Lower leg skin (tissue), 4 donors: Measurements from ENCODE around the gene GRIK4. TPM values are rescaled to one million over a fixed set of nuclear protein-coding genes. Genes with fewer than 3 reads are reported as not detected.

Source experiments
- DNase-seq, 2 donors: peaks; one replicate each; pipeline ENCODE4 v3.0.0-alpha.2; 2019; ENCODE audit warnings: low spot score in 2 of 2
- H3K4me3 ChIP-seq: fragments of 200-600 bp; sonication (generic); 2 replicates; pipeline ENCODE4 v1.5.1; 2017; ENCODE audit warnings: mild to moderate bottlenecking, low read depth; ENCODE audit not compliant: poor library complexity, severe bottlenecking
- POLR2A ChIP-seq, 2 donors: fragments of 450-650 bp; IDR thresholded peaks; one replicate each; pipeline ENCODE4 v1.6.1; 2016 to 2017; ENCODE audit warnings: antibody characterized with exemption in 2 of 2, mild to moderate bottlenecking in 1 of 2, moderate library complexity in 1 of 2
- WGBS, 2 donors: methylation state at CpG; one replicate each; pipeline ENCODE4 v1.1.5; 2018; 5-methylcytosine and 5-hydroxymethylcytosine counted together
- intact Hi-C: fragments of 100-400 bp; cut with DNase I; formaldehyde crosslinking; loops from one replicate; pipeline ENCODE4 v1.15.0; 2023; ENCODE audit warnings: low total_unique reads
- total RNA-seq, 4 donors: library from RNA; depleted of rRNA; stranded (reverse); fragments of >200 nt; gene quantifications; one replicate each; pipeline ENCODE4 v1.1.0, GENCODE V29; 2016
- TF ChIP-seq, protein P1 (sequence below), 3 donors: fragments of 450-650 bp; IDR thresholded peaks; one replicate each; pipeline ENCODE4 v1.5.1; 2016; ENCODE audit warnings: antibody characterized with exemption in 3 of 3, mild to moderate bottlenecking in 3 of 3, moderate library complexity in 2 of 3

The GRIK4 gene
- total RNA-seq, 4 donors from 2014 or later = 0.06 to 0.67 TPM; not detected in 2

DNA sequence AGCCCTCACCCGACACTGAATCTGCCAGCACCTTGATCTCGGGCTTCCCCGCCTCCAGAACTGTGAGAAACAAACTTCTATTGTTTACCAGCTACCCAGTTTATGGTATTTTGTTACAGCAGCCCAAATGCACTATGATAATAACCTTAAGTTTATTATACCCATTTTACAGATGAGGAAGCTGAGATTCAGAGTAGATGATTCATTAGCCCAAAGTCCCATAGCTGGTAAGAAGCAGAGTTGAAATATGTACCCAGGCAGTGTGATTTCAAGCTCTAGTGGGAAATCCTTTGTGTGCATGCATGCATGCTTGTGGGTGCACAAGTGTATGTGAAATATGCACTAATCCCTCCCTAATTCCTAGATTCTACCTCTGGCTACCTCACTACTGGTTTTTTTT lies 7.9 kb downstream of the GRIK4 start:
- TF ChIP-seq, protein P1, sequence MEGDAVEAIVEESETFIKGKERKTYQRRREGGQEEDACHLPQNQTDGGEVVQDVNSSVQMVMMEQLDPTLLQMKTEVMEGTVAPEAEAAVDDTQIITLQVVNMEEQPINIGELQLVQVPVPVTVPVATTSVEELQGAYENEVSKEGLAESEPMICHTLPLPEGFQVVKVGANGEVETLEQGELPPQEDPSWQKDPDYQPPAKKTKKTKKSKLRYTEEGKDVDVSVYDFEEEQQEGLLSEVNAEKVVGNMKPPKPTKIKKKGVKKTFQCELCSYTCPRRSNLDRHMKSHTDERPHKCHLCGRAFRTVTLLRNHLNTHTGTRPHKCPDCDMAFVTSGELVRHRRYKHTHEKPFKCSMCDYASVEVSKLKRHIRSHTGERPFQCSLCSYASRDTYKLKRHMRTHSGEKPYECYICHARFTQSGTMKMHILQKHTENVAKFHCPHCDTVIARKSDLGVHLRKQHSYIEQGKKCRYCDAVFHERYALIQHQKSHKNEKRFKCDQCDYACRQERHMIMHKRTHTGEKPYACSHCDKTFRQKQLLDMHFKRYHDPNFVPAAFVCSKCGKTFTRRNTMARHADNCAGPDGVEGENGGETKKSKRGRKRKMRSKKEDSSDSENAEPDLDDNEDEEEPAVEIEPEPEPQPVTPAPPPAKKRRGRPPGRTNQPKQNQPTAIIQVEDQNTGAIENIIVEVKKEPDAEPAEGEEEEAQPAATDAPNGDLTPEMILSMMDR (IDR thresholded peaks at IDR 0.05) = no peak
- no peak for TF ChIP-seq POLR2A (IDR thresholded peaks at IDR 0.05)
- no peak for DNase-seq
- intact Hi-C loops = loop anchor here (10.0 kb wide), 1 partner anchor 165 kb away; no protein-coding TSS in a partner anchor
- no peak overlapping the region for H3K4me3 ChIP-seq
- 96 to 99% methylated on average over 3 of the region's 3 CpGs for WGBS, 2 donors

DNA sequence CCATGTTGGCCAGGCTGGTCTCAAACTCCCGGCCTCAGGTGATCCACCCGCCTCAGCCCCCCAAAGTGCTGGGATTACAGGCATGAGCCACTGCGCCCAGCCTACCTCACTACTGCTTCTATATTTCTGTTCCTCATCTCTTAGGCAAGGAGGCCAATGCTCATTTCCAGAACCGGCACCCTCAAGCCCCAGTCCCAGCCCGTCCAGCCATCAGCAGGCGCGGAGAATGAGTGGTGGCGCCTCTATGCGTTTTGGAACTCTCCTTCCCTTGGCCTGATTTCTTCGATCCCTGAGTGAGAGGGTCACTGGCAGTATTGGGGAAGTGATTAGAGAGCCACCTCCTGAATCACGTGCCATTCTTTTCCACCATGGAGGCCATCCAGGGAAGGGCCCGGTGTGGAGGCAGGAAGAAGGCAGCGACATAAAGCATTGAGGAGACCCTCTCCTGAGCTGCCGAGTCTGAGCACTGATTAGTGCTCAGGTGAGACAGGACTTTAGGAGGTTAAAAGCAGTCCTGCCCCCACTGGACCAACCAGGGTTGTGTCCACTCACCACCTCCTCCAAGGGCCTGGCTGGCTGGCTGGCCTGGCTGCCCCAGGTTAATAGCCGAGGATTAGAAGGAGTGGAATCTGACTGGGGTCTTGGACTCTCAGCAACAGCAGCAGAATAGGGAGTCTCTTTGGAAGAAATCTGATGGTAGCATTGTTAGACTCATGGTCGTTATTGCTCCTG lies 8.7 kb downstream of the GRIK4 start:
- intact Hi-C loops = loop anchor here (10.0 kb wide), 1 partner anchor 665 kb away; no protein-coding TSS in a partner anchor
- no peak for TF ChIP-seq POLR2A (IDR thresholded peaks at IDR 0.05)
- TF ChIP-seq, protein P1 (IDR thresholded peaks at IDR 0.05) = no peak
- no peak overlapping the region for H3K4me3 ChIP-seq
- DNase-seq = peak in 1 of 2 donors; percentile 79
- 89 to 95% methylated on average over 16 of the region's 16 CpGs for WGBS, 2 donors

DNA sequence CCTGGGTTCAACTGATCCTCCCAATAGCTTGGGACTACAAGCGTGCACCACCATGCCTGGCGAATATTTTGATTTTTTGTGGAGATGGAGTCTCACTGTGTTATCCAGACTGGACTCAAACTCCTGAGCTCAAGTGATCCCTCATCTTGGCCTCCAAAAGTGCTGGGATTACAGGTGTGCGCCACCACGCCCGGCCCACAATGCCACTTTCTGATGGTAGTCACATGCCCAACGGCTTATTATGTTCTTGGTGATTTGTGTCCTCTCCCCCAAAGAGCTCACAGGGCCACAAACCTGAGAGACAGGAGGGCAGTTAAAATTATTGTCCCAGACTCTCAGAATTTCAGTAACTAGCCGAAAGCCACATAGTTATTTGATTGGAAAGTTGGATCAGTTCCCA lies 9.6 kb downstream of the GRIK4 start:
- whole genome bisulfite sequencing, 2 donors = 87 to 91% methylated on average over 7 of the region's 7 CpGs
- no peak overlapping the region for H3K4me3 ChIP-seq
- intact Hi-C loops = loop anchor here (10.0 kb wide), 1 partner anchor 664 kb away; no protein-coding TSS in a partner anchor
- TF ChIP-seq, protein P1 (IDR thresholded peaks at IDR 0.05) = no peak
- no peak for TF ChIP-seq POLR2A (IDR thresholded peaks at IDR 0.05)
- DNase-seq = peak in 1 of 2 donors; percentile 37

DNA sequence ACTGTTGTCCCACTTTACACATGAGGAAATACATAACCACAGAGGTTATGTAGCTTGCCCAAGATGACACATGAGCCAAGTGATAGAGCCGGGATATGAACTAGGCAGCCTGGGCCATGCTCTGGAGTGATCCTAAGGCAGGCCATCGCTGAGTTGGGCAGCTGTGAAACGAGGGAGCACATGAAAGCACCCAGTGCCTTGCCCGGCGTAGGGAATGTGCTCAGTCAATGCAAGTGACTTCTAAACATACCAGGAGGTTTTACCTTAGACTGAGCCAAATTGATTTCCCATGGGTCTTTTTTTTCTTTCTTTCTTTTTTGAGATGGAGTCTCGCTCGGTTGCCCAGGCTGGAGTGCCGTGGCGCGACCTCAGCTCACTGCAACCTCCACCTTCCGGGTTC lies 10.5 kb downstream of the GRIK4 start:
- TF ChIP-seq, protein P1 (IDR thresholded peaks at IDR 0.05) = no peak
- no peak for TF ChIP-seq POLR2A (IDR thresholded peaks at IDR 0.05)
- no peak overlapping the region for H3K4me3 ChIP-seq
- 92 to 93% methylated on average over 11 of the region's 11 CpGs for WGBS, 2 donors
- intact Hi-C loops = loop anchor here (10.0 kb wide), 1 partner anchor 663 kb away; no protein-coding TSS in a partner anchor
- peak in 1 of 2 donors; percentile 7 for DNase-seq

DNA sequence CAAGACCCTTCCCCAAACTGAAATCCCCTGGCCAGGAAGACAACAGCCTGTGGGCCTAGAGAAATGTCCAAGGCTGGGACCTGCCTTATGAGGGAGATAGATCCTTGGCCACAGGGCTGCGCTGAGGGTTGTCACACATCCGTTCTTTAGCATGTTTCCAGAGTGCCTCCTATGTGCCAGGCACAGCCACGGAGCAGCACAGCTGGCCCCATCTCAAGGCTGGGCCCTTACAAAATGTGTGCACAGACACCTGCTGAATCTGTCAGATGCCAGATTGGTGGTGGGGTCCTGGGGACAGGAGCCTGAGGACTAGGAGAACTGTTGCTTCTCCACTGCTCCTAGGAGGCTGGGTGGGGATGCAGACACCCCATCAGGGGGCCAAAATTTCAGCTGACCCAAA lies 11.2 kb downstream of the GRIK4 start:
- DNase-seq = peak in 1 of 2 donors; percentile 67
- WGBS, 2 donors = 79 to 96% methylated on average over 3 of the region's 3 CpGs
- intact Hi-C loops = loop anchor here (10.0 kb wide), 1 partner anchor 662 kb away; no protein-coding TSS in a partner anchor

More for the DNA sequence above, 11.2 kb downstream of the GRIK4 start:
- no peak overlapping the region for H3K4me3 ChIP-seq
- no peak for TF ChIP-seq POLR2A (IDR thresholded peaks at IDR 0.05)
- TF ChIP-seq, protein P1 (IDR thresholded peaks at IDR 0.05) = no peak
